ENCODE results near the gene TBXAS1.

GRCh38 chr7:139959285-139959628 is 130.2 kb downstream of the TBXAS1 start:
- no peak for TF ChIP-seq POLR2A (IDR thresholded peaks at IDR 0.05)
- no peak for TF ChIP-seq CTCF (IDR thresholded peaks at IDR 0.05)

Measured in transverse colon (tissue), 3 donors.